OCI-LY7 (cell line): ENCODE measurements around the gene SLC30A2. TPM values are rescaled to one million over a fixed set of nuclear protein-coding genes. Genes with fewer than 3 reads are reported as not detected.

Source experiments
- BruUV-seq: library from RNA; stranded (reverse); fragments of 400-500 nt; replicated peaks from 2 replicates; lab custom pipeline; 2021; lab: Mats Ljungman, UMichigan
- CTCF ChIA-PET: fragments of 300-600 bp; sonication (Branson Sonifier 250); formaldehyde crosslinking; loops from one replicate; lab custom pipeline; 2022; ENCODE audit warnings: antibody characterized with exemption; ENCODE audit not compliant: unreplicated experiment; lab: Charles Lee
- POLR2A ChIA-PET: fragments of 300-600 bp; sonication (Branson Sonifier 250); formaldehyde crosslinking; loops from one replicate; lab custom pipeline; 2022; ENCODE audit warnings: antibody characterized with exemption; lab: Charles Lee
- DNase-seq: peaks from one replicate; pipeline ENCODE4 v3.0.0-alpha.2; 2015; ENCODE audit warnings: low spot score
- H2AFZ ChIP-seq: fragments of 200-600 bp; sonication (generic), shearing (Covaris generic); 2 replicates; pipeline ENCODE4 v1.6.1; 2014; ENCODE audit warnings: mild to moderate bottlenecking, antibody characterized with exemption, low read length, moderate library complexity
- H3K27ac ChIP-seq: fragments of 200-600 bp; sonication (generic); 2 replicates; pipeline ENCODE4 v1.5.1; 2014; ENCODE audit warnings: mixed run types, low read depth, mild to moderate bottlenecking, moderate library complexity, low read length, inconsistent platforms; ENCODE audit not compliant: poor library complexity, severe bottlenecking
- H3K36me3 ChIP-seq: fragments of 200-600 bp; sonication (generic); 2 replicates; pipeline ENCODE4 v1.6.1; 2014; ENCODE audit warnings: mild to moderate bottlenecking, antibody characterized with exemption, low read length, moderate library complexity, mixed read lengths; ENCODE audit not compliant: insufficient read depth
- H3K4me1 ChIP-seq: fragments of 200-600 bp; sonication (generic); 2 replicates; pipeline ENCODE4 v1.5.1; 2014; ENCODE audit warnings: mild to moderate bottlenecking, low read length; ENCODE audit not compliant: insufficient read depth, poor library complexity, severe bottlenecking
- H3K4me2 ChIP-seq: fragments of 200-600 bp; sonication (generic); 2 replicates; pipeline ENCODE4 v1.6.1; 2014; ENCODE audit warnings: mild to moderate bottlenecking, low read length
- H3K4me3 ChIP-seq: fragments of 200-600 bp; sonication (generic); 2 replicates; pipeline ENCODE4 v1.5.1; 2014; ENCODE audit warnings: mild to moderate bottlenecking, low read depth, low read length; ENCODE audit not compliant: poor library complexity, severe bottlenecking
- H3K79me2 ChIP-seq: fragments of 200-600 bp; sonication (generic); 2 replicates; pipeline ENCODE4 v1.6.1; 2016; ENCODE audit warnings: low read depth, mild to moderate bottlenecking, low read length, moderate library complexity, mixed read lengths; ENCODE audit not compliant: insufficient read depth
- H3K9me2 ChIP-seq: fragments of 200-600 bp; sonication (generic); 2 replicates; pipeline ENCODE4 v1.6.1; 2016; ENCODE audit warnings: mild to moderate bottlenecking, low read length, mixed read lengths; ENCODE audit not compliant: insufficient read depth
- H3K9me3 ChIP-seq: fragments of 200-600 bp; sonication (generic); 2 replicates; pipeline ENCODE4 v1.6.1; 2014; ENCODE audit warnings: mild to moderate bottlenecking, mixed run types, low read length, mixed read lengths
- H4K20me1 ChIP-seq: fragments of 200-600 bp; sonication (generic); 2 replicates; pipeline ENCODE4 v1.6.1; 2014; ENCODE audit warnings: mild to moderate bottlenecking, antibody characterized with exemption, low read length, moderate library complexity, mixed read lengths; ENCODE audit not compliant: insufficient read depth
- EZH2phosphoT487 ChIP-seq: fragments of 200-600 bp; sonication (generic); IDR thresholded peaks from 2 replicates; pipeline ENCODE4 v1.6.1; 2018; ENCODE audit warnings: low read depth, borderline replicate concordance, mild to moderate bottlenecking, mixed run types, antibody characterized with exemption, low read length, moderate library complexity, mixed read lengths
- intact Hi-C: fragments of 100-400 bp; cut with micrococcal nuclease; formaldehyde crosslinking; loops from one replicate; pipeline ENCODE4 v1.10.0; 2022; ENCODE audit not compliant: unreplicated experiment
- total RNA-seq, 2 experiments: library from RNA; depleted of rRNA in 1 of 2; stranded (reverse); fragments of >200 nt in 1 of 2; shearing (Covaris generic) in 1 of 2; gene quantifications; 2 replicates each; pipeline ENCODE4 v1.2.3, GENCODE V29; 2014 to 2022
- TF ChIP-seq, protein P1 (sequence below): fragments of 200-600 bp; sonication (generic); conservative IDR thresholded peaks from 2 replicates; pipeline ENCODE4 v1.5.1; 2014; ENCODE audit warnings: mild to moderate bottlenecking, antibody characterized with exemption, low read length, moderate library complexity, mixed read lengths

SLC30A2 gene
- total RNA-seq, 2 experiments from 2014 or later: not detected

DNA sequence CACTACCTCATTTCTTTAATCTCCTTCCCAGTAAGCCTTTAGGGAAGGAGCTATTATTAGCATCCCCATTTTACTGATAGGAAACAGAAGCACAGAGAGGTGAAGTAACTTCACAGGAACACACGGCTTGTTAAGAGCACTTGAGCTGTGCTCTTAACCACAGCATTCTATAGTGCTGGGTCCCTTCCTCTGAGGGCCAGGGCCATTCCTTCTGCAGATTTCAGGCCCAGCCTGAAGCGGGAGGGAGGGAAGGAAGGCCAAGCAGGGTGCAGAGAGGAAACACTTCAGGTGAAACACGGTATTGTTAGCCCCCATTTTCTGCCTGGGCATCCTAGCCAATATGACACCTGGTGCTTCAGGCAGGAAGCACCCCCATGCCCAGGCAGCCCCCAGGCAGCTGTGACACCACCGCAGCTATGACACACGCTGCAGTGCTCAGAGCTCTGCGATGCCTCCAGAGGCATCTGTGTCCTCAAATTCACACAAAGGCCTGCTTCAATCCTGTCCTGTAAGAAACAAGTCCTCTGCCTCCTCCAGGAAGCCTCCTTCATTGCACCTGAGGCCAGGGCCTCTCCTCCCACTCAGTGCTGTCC is 28.9 kb downstream of the SLC30A2 start:
- TF ChIP-seq, protein P1, sequence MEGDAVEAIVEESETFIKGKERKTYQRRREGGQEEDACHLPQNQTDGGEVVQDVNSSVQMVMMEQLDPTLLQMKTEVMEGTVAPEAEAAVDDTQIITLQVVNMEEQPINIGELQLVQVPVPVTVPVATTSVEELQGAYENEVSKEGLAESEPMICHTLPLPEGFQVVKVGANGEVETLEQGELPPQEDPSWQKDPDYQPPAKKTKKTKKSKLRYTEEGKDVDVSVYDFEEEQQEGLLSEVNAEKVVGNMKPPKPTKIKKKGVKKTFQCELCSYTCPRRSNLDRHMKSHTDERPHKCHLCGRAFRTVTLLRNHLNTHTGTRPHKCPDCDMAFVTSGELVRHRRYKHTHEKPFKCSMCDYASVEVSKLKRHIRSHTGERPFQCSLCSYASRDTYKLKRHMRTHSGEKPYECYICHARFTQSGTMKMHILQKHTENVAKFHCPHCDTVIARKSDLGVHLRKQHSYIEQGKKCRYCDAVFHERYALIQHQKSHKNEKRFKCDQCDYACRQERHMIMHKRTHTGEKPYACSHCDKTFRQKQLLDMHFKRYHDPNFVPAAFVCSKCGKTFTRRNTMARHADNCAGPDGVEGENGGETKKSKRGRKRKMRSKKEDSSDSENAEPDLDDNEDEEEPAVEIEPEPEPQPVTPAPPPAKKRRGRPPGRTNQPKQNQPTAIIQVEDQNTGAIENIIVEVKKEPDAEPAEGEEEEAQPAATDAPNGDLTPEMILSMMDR: no peak
- TF ChIP-seq EZH2phosphoT487: no peak
- Histone ChIP-seq H3K79me2 (no peaks in the 10 kb centered on the region), H4K20me1 (no peaks in the 10 kb centered on the region), H3K4me3 (no peak overlapping the region), H3K9me3 (no peaks in the 10 kb centered on the region), H3K27ac (no peak overlapping the region), H3K9me2 (no peaks in the 10 kb centered on the region), H3K36me3 (no peaks in the 10 kb centered on the region), H3K4me1 (peaks cover 4% of the 10 kb centered on the region), H3K4me2 (no peak overlapping the region), H2AFZ (no peak overlapping the region)
- POLR2A ChIA-PET: interaction anchor here (1.0 kb wide), 1 partner anchor 20 kb away, joined by 3 read pairs; the partner anchor contains the start of gene PAFAH2
- CTCF ChIA-PET: interaction anchor here (0.6 kb wide), 1 partner anchor 222 kb away, joined by 4 read pairs; no protein-coding TSS in a partner anchor
- BruUV-seq: no TSS peak
- intact Hi-C loops: no loop called here
- DNase-seq: no peak

DNA sequence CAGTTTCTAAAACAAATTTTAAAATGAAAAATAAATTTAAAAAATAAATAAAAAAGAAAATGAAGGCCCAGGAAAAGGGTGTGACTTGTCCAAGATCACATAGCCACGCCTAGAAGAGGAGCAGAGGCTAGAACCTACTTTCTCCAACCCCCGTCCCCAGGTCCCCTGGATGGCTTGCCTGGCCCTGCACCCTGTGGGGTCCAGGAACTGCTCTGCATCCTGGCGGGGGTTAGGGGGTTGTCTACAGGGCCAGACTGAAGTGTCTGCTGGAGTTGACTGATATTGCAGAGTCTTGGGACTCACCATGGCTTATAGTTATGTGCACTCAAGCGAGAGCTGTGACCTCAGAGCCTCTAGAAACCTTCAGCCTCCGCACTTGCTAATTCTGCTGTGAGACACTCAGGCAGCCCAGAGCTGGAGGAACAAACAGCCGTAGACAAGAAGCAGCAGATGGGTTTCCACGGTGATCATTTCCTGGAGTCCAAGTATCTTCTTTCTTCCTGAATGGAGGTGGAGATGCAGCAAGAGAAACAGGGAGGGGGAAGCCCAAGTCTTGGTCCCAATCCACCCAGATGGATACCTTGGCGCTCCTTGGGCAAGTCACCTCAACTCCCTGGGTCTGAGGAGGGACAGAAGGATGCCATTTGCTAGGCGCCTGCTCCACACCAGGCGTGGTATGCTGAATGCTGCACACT is 29.5 kb downstream of the SLC30A2 start:
- ChIA-PET CTCF (interaction anchor here (0.6 kb wide), 1 partner anchor 222 kb away, joined by 4 read pairs; no protein-coding TSS in a partner anchor), POLR2A (interaction anchor here (1.0 kb wide), 1 partner anchor 19 kb away, joined by 3 read pairs; the partner anchor contains the start of gene PAFAH2)
- intact Hi-C loops: no loop called here

More for the DNA sequence above, 29.5 kb downstream of the SLC30A2 start:
- Histone ChIP-seq H2AFZ (no peak overlapping the region), H3K9me3 (no peaks in the 10 kb centered on the region), H3K79me2 (no peaks in the 10 kb centered on the region), H3K4me2 (no peak overlapping the region), H4K20me1 (no peaks in the 10 kb centered on the region), H3K4me1 (peaks cover 2% of the 10 kb centered on the region), H3K9me2 (no peaks in the 10 kb centered on the region), H3K36me3 (no peaks in the 10 kb centered on the region), H3K27ac (no peak overlapping the region), H3K4me3 (no peak overlapping the region)
- no peak for DNase-seq
- BruUV-seq: no TSS peak
- TF ChIP-seq EZH2phosphoT487: no peak
- TF ChIP-seq, protein P1: no peak
